ENCODE measurements around the gene TMEM131L.
"Not testable (repeated sequence)": the region's sequence is repeated elsewhere in the genome, so short reads cannot be mapped to it uniquely, and the experiment has no call there.

Gene TMEM131L

DNA sequence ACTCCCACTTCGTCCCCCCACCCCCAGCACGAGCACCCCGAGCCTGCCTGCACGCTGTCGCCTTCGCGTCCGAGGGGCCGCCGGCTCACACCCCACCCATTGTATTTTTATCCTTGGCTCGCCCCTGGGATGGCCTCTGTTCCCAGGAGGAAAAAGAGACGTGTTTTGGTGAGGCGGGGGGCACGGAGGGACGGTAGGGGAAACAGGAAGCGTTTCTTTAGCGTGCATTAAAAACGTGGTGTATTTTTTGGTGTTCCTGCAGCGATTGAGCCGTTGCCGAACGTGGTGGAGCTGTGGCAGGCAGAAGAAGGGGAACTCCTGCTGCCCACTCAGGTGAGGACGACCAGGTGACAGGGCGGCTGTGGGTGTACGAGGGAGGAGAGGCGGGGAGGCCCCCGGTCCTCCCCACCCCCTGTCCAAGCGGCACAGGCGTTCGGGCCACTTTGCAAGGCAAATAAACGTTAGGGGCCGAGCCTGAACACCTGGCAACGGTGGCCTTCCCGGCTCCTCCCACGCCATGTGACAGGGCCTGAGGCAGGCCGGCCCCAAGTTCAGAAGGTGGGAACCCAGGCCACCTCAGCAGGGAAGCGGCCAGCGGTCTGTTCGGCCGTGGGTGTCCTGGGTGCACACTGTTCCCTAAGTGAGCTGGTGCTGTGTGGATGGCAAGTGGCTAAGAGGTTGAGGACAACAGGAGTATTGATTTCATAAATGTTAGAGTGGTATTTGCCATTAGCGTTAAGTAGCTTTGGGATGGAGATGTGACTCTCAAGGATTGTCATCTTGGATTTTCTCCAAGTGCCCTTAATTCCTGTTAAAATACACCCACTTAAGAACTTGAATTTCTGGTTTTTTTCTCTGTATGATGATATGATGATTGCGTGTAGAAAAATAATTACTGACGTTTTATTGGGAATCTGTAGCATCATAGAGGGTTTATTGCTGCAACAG lies 1.1 kb downstream of the TMEM131L start:
- DNase-seq = peak; percentile 71

DNA sequence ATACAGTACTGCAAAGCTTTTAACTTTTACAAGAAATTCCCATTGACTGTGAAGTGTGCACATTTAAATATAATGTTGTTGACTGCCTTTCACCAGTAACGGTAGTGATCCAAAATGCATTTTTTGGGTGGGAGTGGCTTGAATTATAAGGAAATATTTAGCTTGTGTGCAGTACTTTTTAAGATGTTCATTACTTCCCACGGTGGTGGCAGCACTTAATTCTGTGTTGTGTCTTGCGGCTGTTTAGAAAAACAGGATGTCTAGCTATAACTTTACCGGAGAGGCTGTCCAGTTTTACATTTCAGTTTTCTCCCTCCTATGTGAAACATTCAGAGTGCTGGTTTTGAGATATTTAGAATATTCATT lies 1.7 kb downstream of the TMEM131L start:
- H3K4me3 ChIP-seq (ENCODE audit: low read length) = no peak overlapping the region
- no CpG with 5 or more reads among the region's 4 CpGs for WGBS (ENCODE audit: extremely low coverage, insufficient coverage, low lambda C conversion rate)
- no peak overlapping the region for H2AK5ac ChIP-seq (ENCODE audit: low read length)
- H3K79me1 ChIP-seq (ENCODE audit: low read length) = peaks cover 12% of the 10 kb centered on the region
- no peak overlapping the region for H3K4me2 ChIP-seq (ENCODE audit: low read length)
- H3K23ac ChIP-seq (ENCODE audit: low read length) = no peak overlapping the region
- no peak overlapping the region for H3K27ac ChIP-seq (ENCODE audit: low read depth, low read length)
- H2BK5ac ChIP-seq (ENCODE audit: low read length) = no peak overlapping the region
- H4K8ac ChIP-seq (ENCODE audit: low read depth, low read length) = no peak overlapping the region
- H3K4ac ChIP-seq (ENCODE audit: low read depth, low read length) = no peak overlapping the region
- no peak for DNase-seq
- no peak overlapping the region for H3K18ac ChIP-seq (ENCODE audit: low read length)
- no peak overlapping the region for H2BK15ac ChIP-seq (replicated peaks; ENCODE audit: low read depth)
- peaks cover 4% of the 10 kb centered on the region for H3K4me1 ChIP-seq (ENCODE audit: control insufficient read depth, low read depth, low read length)
- peaks cover 21% of the 10 kb centered on the region for H3K79me2 ChIP-seq (ENCODE audit: control insufficient read depth, insufficient read depth, low read length)
- no peaks in the 10 kb centered on the region for H3K27me3 ChIP-seq (ENCODE audit: insufficient read depth, low read length, poor library complexity)
- H3K9ac ChIP-seq (ENCODE audit: low read length) = no peak overlapping the region
- no peak overlapping the region for H3K56ac ChIP-seq (ENCODE audit: low read length)
- H2BK120ac ChIP-seq (ENCODE audit: low read depth, low read length) = no peak overlapping the region
- no peak overlapping the region for H4K5ac ChIP-seq (ENCODE audit: low read length)
- H3K36me3 ChIP-seq (ENCODE audit: control insufficient read depth, insufficient read depth, low read length) = no peaks in the 10 kb centered on the region

More for the DNA sequence above, 1.1 kb downstream of the TMEM131L start:
- Histone ChIP-seq H3K36me3 (ENCODE audit: control insufficient read depth, insufficient read depth, low read length) (no peaks in the 10 kb centered on the region), H3K27me3 (ENCODE audit: insufficient read depth, low read length, poor library complexity) (no peaks in the 10 kb centered on the region), H3K23ac (ENCODE audit: low read length) (peak overlapping the region; percentile 3), H3K4me3 (ENCODE audit: low read length) (peak overlapping the region; percentile 88), H3K27ac (ENCODE audit: low read depth, low read length) (no peak overlapping the region), H4K5ac (ENCODE audit: low read length) (no peak overlapping the region), H2BK15ac (replicated peaks; ENCODE audit: low read depth) (no peak overlapping the region), H3K18ac (ENCODE audit: low read length) (peak overlapping the region; percentile 82), H2AK5ac (ENCODE audit: low read length) (no peak overlapping the region), H4K8ac (ENCODE audit: low read depth, low read length) (no peak overlapping the region), H3K9ac (ENCODE audit: low read length) (peak overlapping the region; percentile 90), H3K4me1 (ENCODE audit: control insufficient read depth, low read depth, low read length) (peaks cover 4% of the 10 kb centered on the region), H3K79me1 (ENCODE audit: low read length) (peaks cover 9% of the 10 kb centered on the region), H2BK5ac (ENCODE audit: low read length) (no peak overlapping the region), H2BK120ac (ENCODE audit: low read depth, low read length) (no peak overlapping the region), H3K4me2 (ENCODE audit: low read length) (peak overlapping the region; percentile 97), H3K4ac (ENCODE audit: low read depth, low read length) (no peak overlapping the region), H3K79me2 (ENCODE audit: control insufficient read depth, insufficient read depth, low read length) (peaks cover 17% of the 10 kb centered on the region), H3K56ac (ENCODE audit: low read length) (peak overlapping the region; percentile 96)
- no CpG with 5 or more reads among the region's 43 CpGs for WGBS (ENCODE audit: extremely low coverage, insufficient coverage, low lambda C conversion rate)

DNA sequence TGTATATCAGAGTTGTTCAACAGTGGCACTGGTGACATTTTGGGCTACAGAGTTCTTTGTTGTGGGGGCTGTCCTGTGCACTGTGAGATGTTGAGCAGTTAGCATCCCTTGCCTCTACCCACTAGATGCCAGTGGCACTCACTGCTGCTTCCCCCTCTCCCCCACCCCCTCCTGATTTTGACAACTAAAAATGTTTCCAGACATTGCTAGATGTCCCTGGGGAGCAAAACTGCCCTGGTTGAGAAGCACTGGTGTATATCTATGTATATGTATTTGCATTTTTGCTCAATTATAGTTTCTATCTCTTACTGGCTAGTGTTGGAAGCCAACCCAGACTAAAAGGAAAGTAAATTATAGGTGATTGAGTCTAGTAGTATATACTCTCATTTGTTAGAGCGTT lies 2.4 kb downstream of the TMEM131L start:
- Histone ChIP-seq H3K9ac (ENCODE audit: low read length) (no peak overlapping the region), H2AK5ac (ENCODE audit: low read length) (no peak overlapping the region), H3K27ac (ENCODE audit: low read depth, low read length) (no peak overlapping the region), H3K18ac (ENCODE audit: low read length) (no peak overlapping the region), H2BK5ac (ENCODE audit: low read length) (no peak overlapping the region), H4K5ac (ENCODE audit: low read length) (no peak overlapping the region), H3K79me1 (ENCODE audit: low read length) (peaks cover 15% of the 10 kb centered on the region), H3K4me3 (ENCODE audit: low read length) (no peak overlapping the region), H2BK15ac (replicated peaks; ENCODE audit: low read depth) (no peak overlapping the region), H2BK120ac (ENCODE audit: low read depth, low read length) (no peak overlapping the region), H4K8ac (ENCODE audit: low read depth, low read length) (no peak overlapping the region), H3K36me3 (ENCODE audit: control insufficient read depth, insufficient read depth, low read length) (no peaks in the 10 kb centered on the region), H3K23ac (ENCODE audit: low read length) (no peak overlapping the region), H3K27me3 (ENCODE audit: insufficient read depth, low read length, poor library complexity) (no peaks in the 10 kb centered on the region), H3K4me2 (ENCODE audit: low read length) (no peak overlapping the region), H3K56ac (ENCODE audit: low read length) (no peak overlapping the region), H3K4ac (ENCODE audit: low read depth, low read length) (no peak overlapping the region), H3K79me2 (ENCODE audit: control insufficient read depth, insufficient read depth, low read length) (peaks cover 21% of the 10 kb centered on the region), H3K4me1 (ENCODE audit: control insufficient read depth, low read depth, low read length) (peaks cover 4% of the 10 kb centered on the region)
- DNase-seq = no peak
- WGBS (ENCODE audit: extremely low coverage, insufficient coverage, low lambda C conversion rate) = no CpG with 5 or more reads among the region's 1 CpG

DNA sequence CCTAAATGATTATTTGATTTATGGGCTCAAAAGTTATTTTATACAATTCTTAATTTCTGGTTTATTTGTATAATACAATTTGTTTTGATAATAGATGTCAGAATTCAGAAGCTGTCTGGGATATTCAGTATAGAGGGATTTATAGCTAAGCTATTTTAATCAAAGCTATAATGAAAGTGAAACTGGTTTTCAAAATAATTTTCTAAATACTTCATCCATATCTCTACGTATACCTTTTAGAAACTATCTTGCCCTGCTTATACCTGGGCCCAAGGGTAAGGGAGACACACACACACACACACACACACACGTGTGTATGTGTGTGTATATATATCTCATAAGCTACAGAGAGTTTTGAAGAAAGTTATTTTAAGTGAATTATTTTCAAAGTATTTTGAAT lies 2.9 kb downstream of the TMEM131L start:
- Histone ChIP-seq H3K36me3 (ENCODE audit: control insufficient read depth, insufficient read depth, low read length) (no peaks in the 10 kb centered on the region), H3K27me3 (ENCODE audit: insufficient read depth, low read length, poor library complexity) (no peaks in the 10 kb centered on the region), H3K4me1 (ENCODE audit: control insufficient read depth, low read depth, low read length) (peaks cover 4% of the 10 kb centered on the region), H3K79me2 (ENCODE audit: control insufficient read depth, insufficient read depth, low read length) (peaks cover 21% of the 10 kb centered on the region), H4K8ac (ENCODE audit: low read depth, low read length) (no peak overlapping the region), H3K4me2 (ENCODE audit: low read length) (no peak overlapping the region), H4K5ac (ENCODE audit: low read length) (no peak overlapping the region), H3K23ac (ENCODE audit: low read length) (no peak overlapping the region), H3K27ac (ENCODE audit: low read depth, low read length) (no peak overlapping the region), H3K4ac (ENCODE audit: low read depth, low read length) (no peak overlapping the region), H2AK5ac (ENCODE audit: low read length) (no peak overlapping the region), H2BK5ac (ENCODE audit: low read length) (no peak overlapping the region), H3K79me1 (ENCODE audit: low read length) (peaks cover 15% of the 10 kb centered on the region), H3K18ac (ENCODE audit: low read length) (no peak overlapping the region), H3K56ac (ENCODE audit: low read length) (no peak overlapping the region), H2BK15ac (replicated peaks; ENCODE audit: low read depth) (no peak overlapping the region), H2BK120ac (ENCODE audit: low read depth, low read length) (no peak overlapping the region), H3K9ac (ENCODE audit: low read length) (no peak overlapping the region), H3K4me3 (ENCODE audit: low read length) (no peak overlapping the region)
- DNase-seq = no peak
- WGBS (ENCODE audit: extremely low coverage, insufficient coverage, low lambda C conversion rate) = no CpG with 5 or more reads among the region's 2 CpGs

DNA sequence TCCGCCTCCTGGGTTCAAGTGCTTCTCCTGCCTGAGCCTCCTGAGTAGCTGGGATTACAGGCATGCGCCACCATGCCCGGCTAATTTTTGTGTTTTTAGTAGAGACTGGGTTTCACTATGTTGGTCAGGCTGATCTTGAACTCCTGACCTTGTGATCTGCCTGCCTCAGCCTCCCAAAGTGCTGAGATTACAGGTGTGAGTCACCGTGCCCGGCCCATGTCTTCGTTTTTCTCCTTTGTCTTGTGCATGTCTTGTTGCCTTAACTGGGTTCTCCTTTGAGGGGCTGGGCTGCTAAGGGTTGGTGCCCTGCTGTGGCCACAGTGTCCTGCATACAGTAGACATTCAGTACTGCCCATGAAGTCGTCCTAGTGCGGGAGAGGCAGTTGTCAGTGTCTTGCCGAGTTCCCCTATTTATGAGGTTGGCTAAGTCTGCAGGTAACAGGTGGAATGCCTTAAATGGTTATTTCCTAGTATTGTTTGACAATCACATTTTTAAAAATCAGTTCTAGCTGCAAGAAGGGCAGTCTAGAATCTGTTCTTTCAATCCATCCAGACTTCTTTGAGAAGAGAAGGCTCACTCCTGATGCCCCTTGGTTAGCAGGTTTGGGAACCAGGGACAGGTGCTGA lies 5.0 kb downstream of the TMEM131L start:
- H3K56ac ChIP-seq (ENCODE audit: low read length); H3K9ac ChIP-seq (ENCODE audit: low read length); H3K23ac ChIP-seq (ENCODE audit: low read length); H2BK5ac ChIP-seq (ENCODE audit: low read length); H3K4me2 ChIP-seq (ENCODE audit: low read length); H3K27ac ChIP-seq (ENCODE audit: low read depth, low read length); H3K36me3 ChIP-seq (ENCODE audit: control insufficient read depth, insufficient read depth, low read length); H4K5ac ChIP-seq (ENCODE audit: low read length); H3K4ac ChIP-seq (ENCODE audit: low read depth, low read length); H2AK5ac ChIP-seq (ENCODE audit: low read length); H2BK120ac ChIP-seq (ENCODE audit: low read depth, low read length); H2BK15ac ChIP-seq (replicated peaks; ENCODE audit: low read depth); H3K4me1 ChIP-seq (ENCODE audit: control insufficient read depth, low read depth, low read length); H4K8ac ChIP-seq (ENCODE audit: low read depth, low read length); H3K18ac ChIP-seq (ENCODE audit: low read length); H3K27me3 ChIP-seq (ENCODE audit: insufficient read depth, low read length, poor library complexity); H3K4me3 ChIP-seq (ENCODE audit: low read length); DNase-seq: not testable (repeated sequence)
- Histone ChIP-seq H3K79me2 (ENCODE audit: control insufficient read depth, insufficient read depth, low read length) (peaks cover 21% of the 10 kb centered on the region), H3K79me1 (ENCODE audit: low read length) (peaks cover 15% of the 10 kb centered on the region)
- WGBS (ENCODE audit: extremely low coverage, insufficient coverage, low lambda C conversion rate) = no CpG with 5 or more reads among the region's 9 CpGs

Data from mesendoderm (in vitro differentiated cells).